ENCODE results near the gene PRAF2.
A peak's percentile ranks its signal among the peaks of the same experiment; 100 is the strongest.

Gene PRAF2, protein sequence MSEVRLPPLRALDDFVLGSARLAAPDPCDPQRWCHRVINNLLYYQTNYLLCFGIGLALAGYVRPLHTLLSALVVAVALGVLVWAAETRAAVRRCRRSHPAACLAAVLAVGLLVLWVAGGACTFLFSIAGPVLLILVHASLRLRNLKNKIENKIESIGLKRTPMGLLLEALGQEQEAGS

DNA sequence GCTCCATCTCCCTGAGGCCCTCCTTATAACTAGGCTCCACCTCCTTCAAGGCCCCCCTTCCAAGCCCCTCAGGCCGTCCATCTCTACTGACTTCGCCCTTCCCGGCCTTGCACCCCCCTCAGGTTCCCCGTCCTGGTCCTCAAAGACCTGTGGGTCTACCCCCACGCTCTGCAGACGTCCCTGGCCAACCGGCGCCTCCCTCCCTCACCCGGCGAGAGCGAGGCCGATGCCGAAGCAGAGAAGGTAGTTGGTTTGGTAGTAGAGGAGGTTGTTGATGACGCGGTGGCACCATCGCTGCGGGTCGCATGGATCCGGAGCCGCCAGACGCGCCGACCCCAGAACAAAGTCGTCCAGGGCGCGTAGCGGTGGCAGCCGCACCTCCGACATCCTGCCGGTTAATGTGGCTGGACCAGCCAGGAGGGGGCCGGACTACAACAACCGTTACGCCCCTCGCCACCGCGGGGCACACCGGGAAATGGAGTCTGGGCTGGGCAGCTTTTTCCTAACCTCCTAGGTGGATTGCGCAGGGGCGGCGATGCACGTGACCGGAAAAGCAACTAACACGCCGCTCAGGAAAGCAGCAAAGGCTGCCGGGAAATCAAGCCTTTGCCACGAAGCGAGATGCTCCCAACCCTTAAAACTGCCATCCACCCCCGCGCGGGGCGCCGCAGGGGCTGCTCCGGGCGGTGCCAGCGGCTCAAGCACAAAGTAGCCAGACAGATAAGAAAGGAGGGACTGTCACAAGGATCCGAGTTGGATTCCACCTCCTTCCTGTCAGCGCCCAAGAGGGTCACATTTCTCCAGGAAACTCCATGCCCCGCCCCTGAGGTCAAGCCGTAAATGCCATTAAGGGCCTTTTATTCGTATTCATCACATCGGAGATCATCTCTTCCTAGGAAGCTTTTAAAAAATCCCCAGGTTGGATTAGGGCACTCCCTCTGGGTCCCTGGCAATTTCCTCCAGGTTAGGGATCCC lies at the start of gene PRAF2:
PRAF2 (minus strand) TSS at position 402 of the 975 bp plus-strand sequence; CDS start at position 387, 15 bp downstream.
- H3K4me1 ChIP-seq (ENCODE audit: insufficient read depth, low read length), result peaks cover 7% of the 10 kb centered on the region; the same call in 1 of the 2 replicates
- H3K9me3 ChIP-seq (ENCODE audit: control insufficient read depth, insufficient read depth, low read length), result no peaks in the 10 kb centered on the region
- peak within 1 kb of the TSS; percentile 50; the same call in 1 of the 2 replicates for H3K9ac ChIP-seq (ENCODE audit: low read depth, low read length)
- H3K36me3 ChIP-seq (ENCODE audit: insufficient read depth, low read length), result no peaks in the 10 kb centered on the region; the same call in none of the 2 replicates

DNA sequence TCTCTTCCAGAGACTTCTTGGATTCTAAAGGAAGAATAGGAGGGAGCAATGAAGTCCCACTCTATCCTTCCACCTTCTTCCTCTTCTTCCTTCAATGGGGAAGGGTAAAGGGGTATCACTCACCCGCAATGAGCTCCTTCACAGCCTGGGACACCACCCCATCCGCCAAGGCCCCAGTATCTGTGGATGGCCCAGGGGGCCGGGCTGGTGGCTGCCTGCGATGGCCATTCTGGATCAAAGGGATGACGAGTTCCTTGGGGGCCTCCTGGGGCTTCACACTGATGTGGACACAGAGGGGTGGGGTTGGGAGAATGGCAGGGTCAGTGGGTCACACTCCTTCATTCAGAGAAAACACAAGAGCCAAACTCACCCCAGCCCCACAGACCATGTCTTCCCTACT lies 48.7 kb upstream of the PRAF2 start:
- Histone ChIP-seq H3K4me1 (ENCODE audit: insufficient read depth, low read length) (no peaks in the 10 kb centered on the region), H3K9me3 (ENCODE audit: control insufficient read depth, insufficient read depth, low read length) (no peaks in the 10 kb centered on the region), H3K9ac (ENCODE audit: low read depth, low read length) (no peak overlapping the region), H3K36me3 (ENCODE audit: insufficient read depth, low read length) (peaks cover 5% of the 10 kb centered on the region; the same call in 1 of the 2 replicates)

DNA sequence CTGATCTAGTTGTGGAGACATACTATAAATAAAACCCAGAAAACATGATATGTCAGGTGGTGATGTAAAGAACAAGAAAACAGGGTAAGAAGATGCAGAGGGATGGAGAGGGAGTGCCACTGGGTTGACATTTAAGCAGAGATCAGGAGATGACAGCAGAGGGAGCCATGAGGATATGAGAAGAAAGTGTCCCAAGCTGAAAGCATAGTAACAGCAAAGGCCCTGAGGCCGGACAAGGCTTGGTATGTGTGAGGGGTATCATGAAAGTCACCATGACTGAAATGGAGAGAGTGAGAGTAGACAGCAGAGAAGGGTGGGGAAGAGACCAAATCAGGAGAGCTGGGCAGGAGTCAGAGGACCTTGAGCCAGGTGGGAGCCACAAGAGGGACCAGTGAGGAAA lies 46.3 kb upstream of the PRAF2 start:
- Histone ChIP-seq H3K9ac (ENCODE audit: low read depth, low read length) (no peak overlapping the region), H3K36me3 (ENCODE audit: insufficient read depth, low read length) (peaks cover 5% of the 10 kb centered on the region; the same call in 1 of the 2 replicates), H3K4me1 (ENCODE audit: insufficient read depth, low read length) (no peaks in the 10 kb centered on the region), H3K9me3 (ENCODE audit: control insufficient read depth, insufficient read depth, low read length) (no peaks in the 10 kb centered on the region)

DNA sequence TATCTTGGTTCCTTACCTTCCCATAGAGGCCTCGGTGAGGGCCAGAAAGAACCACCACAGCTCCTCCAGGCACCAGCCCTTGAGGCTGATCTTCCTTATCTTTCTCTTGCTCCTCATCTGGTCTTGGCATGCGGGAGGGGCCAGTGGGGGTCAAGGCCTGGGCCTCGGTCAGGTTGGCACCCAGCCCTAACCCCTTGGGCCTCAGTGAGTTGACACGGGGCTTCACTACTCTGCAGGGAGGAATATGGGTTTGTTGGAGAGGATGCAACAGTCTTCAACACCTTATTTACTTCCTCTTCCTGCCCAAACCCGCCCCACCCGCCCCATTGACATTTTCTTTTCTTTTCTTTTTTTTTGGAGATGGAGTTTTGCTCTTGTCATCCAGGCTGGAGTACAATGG lies 43.8 kb upstream of the PRAF2 start:
- no peaks in the 10 kb centered on the region for H3K4me1 ChIP-seq (ENCODE audit: insufficient read depth, low read length)
- H3K36me3 ChIP-seq (ENCODE audit: insufficient read depth, low read length), result peaks cover 5% of the 10 kb centered on the region; the same call in 1 of the 2 replicates
- no peak overlapping the region for H3K9ac ChIP-seq (ENCODE audit: low read depth, low read length)
- H3K9me3 ChIP-seq (ENCODE audit: control insufficient read depth, insufficient read depth, low read length), result no peaks in the 10 kb centered on the region

DNA sequence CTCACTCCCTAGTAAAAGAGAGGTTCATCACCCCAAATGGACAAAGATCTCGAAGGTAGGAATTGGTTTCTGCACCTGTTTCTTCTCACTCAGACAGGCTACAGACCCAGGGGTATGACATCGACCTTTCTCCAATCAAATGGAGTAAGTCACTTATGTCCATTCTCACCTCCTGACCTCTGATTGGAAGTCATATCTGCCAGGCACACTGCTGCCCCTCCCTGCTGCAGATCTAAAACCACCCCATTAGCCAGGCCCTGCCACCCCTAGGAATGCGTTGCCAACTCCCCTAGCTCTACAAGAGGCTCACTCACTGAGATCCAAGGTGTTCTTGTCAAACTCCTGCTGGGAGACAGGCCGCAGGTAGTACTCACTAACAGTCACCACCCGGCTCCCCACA lies 42.9 kb upstream of the PRAF2 start:
- no peaks in the 10 kb centered on the region for H3K9me3 ChIP-seq (ENCODE audit: control insufficient read depth, insufficient read depth, low read length)
- peaks cover 5% of the 10 kb centered on the region for H3K36me3 ChIP-seq (ENCODE audit: insufficient read depth, low read length)
- H3K9ac ChIP-seq (ENCODE audit: low read depth, low read length), result no peak overlapping the region
- no peaks in the 10 kb centered on the region for H3K4me1 ChIP-seq (ENCODE audit: insufficient read depth, low read length)

DNA sequence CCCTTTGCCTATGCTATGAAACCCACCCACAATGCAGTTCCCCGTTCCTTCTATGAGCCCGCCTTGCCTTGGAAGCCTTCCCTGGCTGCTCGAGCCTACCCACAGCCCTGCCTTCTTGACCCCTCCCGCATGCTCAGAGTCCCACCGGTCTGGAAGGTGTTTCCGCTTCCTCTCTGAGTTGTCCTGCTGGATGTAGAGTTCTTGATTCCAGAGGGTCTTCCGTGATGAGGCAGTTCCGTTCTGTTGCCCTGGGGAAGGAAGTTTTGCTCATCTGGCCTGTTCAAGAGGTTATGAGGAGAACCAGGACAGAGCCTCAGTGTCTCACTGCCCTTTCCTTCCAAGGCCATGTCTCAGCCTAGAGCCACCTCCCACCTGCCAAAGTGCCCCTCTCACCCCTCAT lies 42.3 kb upstream of the PRAF2 start:
- H3K36me3 ChIP-seq (ENCODE audit: insufficient read depth, low read length), result peaks cover 5% of the 10 kb centered on the region
- no peak overlapping the region for H3K9ac ChIP-seq (ENCODE audit: low read depth, low read length)
- no peaks in the 10 kb centered on the region for H3K4me1 ChIP-seq (ENCODE audit: insufficient read depth, low read length)
- no peaks in the 10 kb centered on the region for H3K9me3 ChIP-seq (ENCODE audit: control insufficient read depth, insufficient read depth, low read length)

DNA sequence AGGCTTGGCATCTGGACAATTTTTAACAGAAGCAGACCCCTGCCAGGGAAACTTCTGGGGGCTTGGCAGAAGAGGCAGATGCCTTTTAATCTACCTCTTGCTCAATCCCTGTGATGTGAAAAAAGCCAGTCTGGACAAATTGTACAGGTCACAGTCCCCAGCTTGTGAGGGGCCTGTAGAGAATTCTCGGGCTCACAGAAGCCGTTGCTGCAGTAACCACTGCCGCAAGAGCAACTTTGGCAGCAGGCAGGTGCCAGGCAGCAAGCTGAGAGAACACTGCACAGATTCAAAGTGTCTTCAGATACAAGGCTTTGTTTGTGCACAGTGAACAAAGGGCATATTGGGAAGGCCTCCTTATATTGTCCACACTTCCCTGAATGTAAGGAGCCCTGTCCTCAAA lies 38.0 kb upstream of the PRAF2 start:
- no peaks in the 10 kb centered on the region; the same call in none of the 2 replicates for H3K36me3 ChIP-seq (ENCODE audit: insufficient read depth, low read length)
- H3K4me1 ChIP-seq (ENCODE audit: insufficient read depth, low read length), result no peaks in the 10 kb centered on the region
- H3K9me3 ChIP-seq (ENCODE audit: control insufficient read depth, insufficient read depth, low read length), result no peaks in the 10 kb centered on the region

DNA sequence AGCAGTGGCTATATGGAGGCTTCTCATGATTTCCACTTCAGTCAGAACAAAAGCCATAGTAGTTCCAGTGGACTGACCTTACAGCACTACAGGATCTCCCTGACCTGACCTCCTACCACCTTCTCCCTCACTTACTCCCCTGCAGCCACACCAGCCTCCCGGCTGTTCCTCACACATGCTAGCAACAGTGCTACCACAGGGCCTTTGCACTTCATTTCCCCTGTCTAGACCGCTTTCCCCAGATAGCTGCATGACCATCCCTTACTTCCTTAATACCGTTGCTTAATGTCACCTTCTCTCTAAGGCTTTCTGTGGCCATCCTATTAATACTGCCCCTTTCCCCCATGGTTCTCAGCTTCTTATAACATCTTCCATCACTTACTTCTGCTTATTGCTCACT lies 36.6 kb upstream of the PRAF2 start:
- Histone ChIP-seq H3K9ac (ENCODE audit: low read depth, low read length) (no peak overlapping the region), H3K9me3 (ENCODE audit: control insufficient read depth, insufficient read depth, low read length) (no peaks in the 10 kb centered on the region), H3K4me1 (ENCODE audit: insufficient read depth, low read length) (no peaks in the 10 kb centered on the region), H3K36me3 (ENCODE audit: insufficient read depth, low read length) (no peaks in the 10 kb centered on the region; the same call in none of the 2 replicates)

More for the DNA sequence above, 38.0 kb upstream of the PRAF2 start:
- no peak overlapping the region for H3K9ac ChIP-seq (ENCODE audit: low read depth, low read length)

DNA sequence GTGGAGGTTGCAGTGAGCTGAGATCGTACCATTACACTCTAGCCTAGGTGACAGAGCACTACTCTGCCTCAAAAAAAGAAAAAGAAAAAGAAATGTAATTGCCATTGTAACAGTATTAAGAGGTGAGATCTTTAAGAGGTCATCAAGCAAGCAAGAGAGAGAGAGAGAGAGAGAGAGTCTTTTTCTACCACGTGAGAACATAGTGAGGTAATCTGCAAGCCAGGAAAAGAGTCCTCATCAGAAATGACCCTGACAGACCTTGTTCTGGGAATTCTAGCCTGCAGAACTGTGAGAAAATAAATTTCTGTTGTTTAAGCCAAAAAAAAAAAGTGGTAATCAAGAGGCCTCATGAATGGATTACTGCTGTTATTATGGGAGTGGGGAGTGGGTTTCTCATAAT lies 34.8 kb upstream of the PRAF2 start:
- no peaks in the 10 kb centered on the region for H3K9me3 ChIP-seq (ENCODE audit: control insufficient read depth, insufficient read depth, low read length)

DNA sequence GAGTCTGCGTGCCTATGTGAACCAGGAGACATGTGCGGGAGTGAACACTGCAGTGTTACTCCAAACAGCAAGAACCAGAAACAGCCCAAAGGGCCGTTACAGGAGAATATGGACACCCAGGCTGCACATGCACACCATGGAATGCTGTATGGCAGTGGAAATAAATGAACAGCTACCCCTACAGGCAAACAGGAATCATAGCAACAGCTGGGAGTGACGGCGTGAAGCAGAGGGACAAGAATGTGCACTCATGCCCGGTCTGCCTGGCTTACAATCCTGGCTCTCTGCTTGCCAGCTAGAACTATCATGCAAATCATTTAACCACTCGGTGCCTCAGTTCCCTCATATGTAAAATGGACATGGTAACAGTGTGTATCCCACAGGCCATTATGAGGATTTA lies 33.1 kb upstream of the PRAF2 start:
- H3K36me3 ChIP-seq (ENCODE audit: insufficient read depth, low read length), result no peaks in the 10 kb centered on the region; the same call in none of the 2 replicates
- no peak overlapping the region for H3K9ac ChIP-seq (ENCODE audit: low read depth, low read length)
- H3K4me1 ChIP-seq (ENCODE audit: insufficient read depth, low read length), result no peaks in the 10 kb centered on the region

More for the DNA sequence above, 34.8 kb upstream of the PRAF2 start:
- Histone ChIP-seq H3K9ac (ENCODE audit: low read depth, low read length) (no peak overlapping the region), H3K36me3 (ENCODE audit: insufficient read depth, low read length) (no peaks in the 10 kb centered on the region; the same call in none of the 2 replicates), H3K4me1 (ENCODE audit: insufficient read depth, low read length) (no peaks in the 10 kb centered on the region)

DNA sequence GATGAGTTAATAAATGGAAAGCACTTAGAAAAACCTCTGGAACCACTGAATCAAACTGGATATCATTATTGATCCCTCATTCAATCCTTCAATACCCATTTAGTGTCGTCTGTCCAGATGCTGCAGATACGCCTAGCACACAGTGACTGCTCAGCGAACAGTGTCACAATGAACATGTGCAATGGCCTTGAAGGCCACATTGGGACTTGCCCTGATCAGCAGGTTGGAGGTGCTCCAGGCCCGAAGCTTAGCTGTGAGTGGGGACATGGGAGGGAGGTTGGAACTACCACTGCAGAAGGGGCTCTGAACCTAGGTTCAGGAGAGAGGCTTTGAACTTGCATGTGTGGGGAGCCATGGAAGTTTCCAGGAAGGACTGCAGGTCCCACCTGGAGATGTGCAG lies 32.5 kb upstream of the PRAF2 start:
- H3K9me3 ChIP-seq (ENCODE audit: control insufficient read depth, insufficient read depth, low read length), result no peaks in the 10 kb centered on the region
- no peak overlapping the region for H3K9ac ChIP-seq (ENCODE audit: low read depth, low read length)
- H3K4me1 ChIP-seq (ENCODE audit: insufficient read depth, low read length), result no peaks in the 10 kb centered on the region
- H3K36me3 ChIP-seq (ENCODE audit: insufficient read depth, low read length), result no peaks in the 10 kb centered on the region

More for the DNA sequence above, 33.1 kb upstream of the PRAF2 start:
- H3K9me3 ChIP-seq (ENCODE audit: control insufficient read depth, insufficient read depth, low read length), result no peaks in the 10 kb centered on the region

DNA sequence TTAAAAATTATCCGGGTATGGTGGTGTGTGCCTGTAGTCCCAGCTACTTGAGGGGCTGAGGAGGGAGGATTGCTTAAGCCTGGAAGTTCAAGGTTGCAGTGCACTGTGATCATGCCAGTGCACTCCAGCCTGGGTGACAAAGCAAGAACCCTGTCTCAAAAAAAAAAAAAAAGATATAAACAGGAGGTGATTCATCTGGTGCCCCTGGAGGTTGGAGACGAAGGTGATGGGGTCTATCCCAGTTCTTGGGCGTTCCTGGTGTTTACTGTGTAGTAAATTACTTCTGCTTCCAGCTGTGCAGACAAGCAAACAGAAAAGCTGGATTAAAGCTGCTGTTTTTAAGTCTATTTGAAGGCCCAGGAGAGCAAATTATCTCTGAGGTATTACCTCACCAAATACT lies 29.8 kb upstream of the PRAF2 start:
- Histone ChIP-seq H3K4me1 (ENCODE audit: insufficient read depth, low read length) (no peaks in the 10 kb centered on the region), H3K9me3 (ENCODE audit: control insufficient read depth, insufficient read depth, low read length) (no peaks in the 10 kb centered on the region), H3K9ac (ENCODE audit: low read depth, low read length) (no peak overlapping the region), H3K36me3 (ENCODE audit: insufficient read depth, low read length) (no peaks in the 10 kb centered on the region)

DNA sequence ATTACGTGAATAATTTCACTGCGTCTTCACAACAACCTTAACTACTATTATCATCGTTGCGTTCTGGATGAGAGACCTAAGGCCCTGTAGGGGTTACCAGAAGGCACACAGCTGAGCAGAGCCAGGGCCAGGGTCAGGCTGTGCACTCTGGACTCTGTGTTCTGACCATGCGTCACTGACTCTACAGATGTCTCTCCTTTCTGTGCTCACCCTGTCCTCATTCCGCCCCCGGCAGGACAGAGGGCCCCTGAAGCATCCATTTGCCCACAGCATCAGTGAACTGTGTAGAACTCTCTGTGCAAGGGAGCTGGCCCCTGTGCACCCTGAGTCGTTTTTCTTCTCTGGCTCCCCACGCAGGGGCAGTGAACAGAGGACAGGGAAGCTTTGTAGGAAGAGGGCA lies 28.4 kb upstream of the PRAF2 start:
- H3K9ac ChIP-seq (ENCODE audit: low read depth, low read length), result no peak overlapping the region
- no peaks in the 10 kb centered on the region for H3K4me1 ChIP-seq (ENCODE audit: insufficient read depth, low read length)
- H3K9me3 ChIP-seq (ENCODE audit: control insufficient read depth, insufficient read depth, low read length), result no peaks in the 10 kb centered on the region
- no peaks in the 10 kb centered on the region for H3K36me3 ChIP-seq (ENCODE audit: insufficient read depth, low read length)

DNA sequence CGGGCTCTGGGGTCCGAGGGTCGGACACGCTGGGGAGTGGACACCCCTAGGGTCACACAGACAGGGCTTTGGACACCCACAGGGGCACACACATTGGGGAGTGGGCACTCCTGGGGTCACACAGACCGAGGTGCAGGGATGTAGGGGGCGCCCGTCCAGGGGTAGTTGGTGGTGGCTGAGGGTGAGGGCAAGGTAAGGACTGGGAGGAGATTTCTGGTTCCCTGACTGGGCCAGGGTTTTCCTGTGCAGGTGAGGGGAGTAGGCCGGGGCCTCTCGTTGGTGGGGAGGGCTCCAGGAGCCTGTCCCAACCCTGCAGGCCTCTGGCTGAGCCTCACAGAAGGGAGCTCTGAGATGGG lies 27.8 kb upstream of the PRAF2 start:
- no peaks in the 10 kb centered on the region for H3K4me1 ChIP-seq (ENCODE audit: insufficient read depth, low read length)
- peak overlapping the region; percentile 64 for H3K9ac ChIP-seq (ENCODE audit: low read depth, low read length)
- H3K36me3 ChIP-seq (ENCODE audit: insufficient read depth, low read length), result no peaks in the 10 kb centered on the region
- no peaks in the 10 kb centered on the region for H3K9me3 ChIP-seq (ENCODE audit: control insufficient read depth, insufficient read depth, low read length)

Data from ES-I3 (cell line).